Panc1 (cell line): ENCODE measurements around the gene ZFYVE28. TPM values are rescaled to one million over a fixed set of nuclear protein-coding genes. Genes with fewer than 3 reads are reported as not detected.

Source experiments
- ATAC-seq: fragments of 200-7000 bp; cut with Tn5 transposase; 2 replicates; pipeline ENCODE4 v1.9.1; 2020; ENCODE audit warnings: mild to moderate bottlenecking, moderate library complexity
- BruUV-seq: library from RNA; stranded (reverse); fragments of 400-500 nt; replicated peaks from 2 replicates; lab custom pipeline; 2021; lab: Mats Ljungman, UMichigan
- CTCF ChIA-PET: fragments of 300-600 bp; sonication (Branson Sonifier 250); formaldehyde crosslinking; loops from one replicate; lab custom pipeline; 2022; ENCODE audit warnings: antibody characterized with exemption; lab: Charles Lee
- POLR2A ChIA-PET: fragments of 300-600 bp; sonication (Branson Sonifier 250); formaldehyde crosslinking; loops from one replicate; lab custom pipeline; 2022; ENCODE audit warnings: antibody characterized with exemption; lab: Charles Lee
- DNase-seq: peaks from one replicate; pipeline ENCODE4 v3.0.0-alpha.2; 2010; ENCODE audit warnings: low read depth, low spot score
- H3K27ac ChIP-seq: 2 replicates; pipeline ENCODE4 v1.5.1; 2011; ENCODE audit warnings: mild to moderate bottlenecking, low read length, inconsistent platforms
- H3K27me3 ChIP-seq: fragments of 200-500 bp; sonication (Bioruptor generic); 2 replicates; pipeline ENCODE4 v1.6.0; 2014; ENCODE audit warnings: low read length, inconsistent platforms; ENCODE audit not compliant: control insufficient read depth, insufficient read depth
- H3K36me3 ChIP-seq: fragments of 200-500 bp; sonication (Bioruptor generic); 2 replicates; pipeline ENCODE4 v1.5.1; 2014; ENCODE audit warnings: inconsistent platforms, mild to moderate bottlenecking, low read length, moderate library complexity; ENCODE audit not compliant: control insufficient read depth, insufficient read depth
- H3K4me1 ChIP-seq: 2 replicates; pipeline ENCODE4 v1.5.1; 2011; ENCODE audit warnings: inconsistent platforms, mild to moderate bottlenecking, low read length, moderate library complexity; ENCODE audit not compliant: control insufficient read depth, insufficient read depth
- H3K4me3 ChIP-seq, 2 experiments: 2 replicates each; pipeline ENCODE4 v1.5.1; 2011 to 2012; ENCODE audit warnings: low read depth in 2 of 2, low read length in 2 of 2, mild to moderate bottlenecking in 2 of 2, inconsistent platforms in 1 of 2, moderate library complexity in 1 of 2
- H3K9me3 ChIP-seq: fragments of 200-500 bp; sonication (Bioruptor generic); 2 replicates; pipeline ENCODE4 v1.5.1; 2014; ENCODE audit warnings: low read depth, mild to moderate bottlenecking, inconsistent platforms, low read length, moderate library complexity; ENCODE audit not compliant: control insufficient read depth, insufficient read depth
- CTCF ChIP-seq: fragments of 450-650 bp; IDR thresholded peaks from 2 replicates; pipeline ENCODE4 v1.5.1; 2017; ENCODE audit warnings: mild to moderate bottlenecking
- POLR2AphosphoS5 ChIP-seq: IDR thresholded peaks from 2 replicates; pipeline ENCODE4 v1.6.1; 2012; ENCODE audit warnings: mild to moderate bottlenecking, low read depth, low read length, moderate library complexity
- REST ChIP-seq, 2 experiments: IDR thresholded peaks; 2 replicates each; pipeline ENCODE4 v1.6.1; 2011 to 2012; ENCODE audit warnings: low read depth in 2 of 2, control low read depth in 1 of 2, low read length in 1 of 2, mild to moderate bottlenecking in 1 of 2, moderate library complexity in 1 of 2; ENCODE audit not compliant: insufficient read depth in 1 of 2
- SIN3A ChIP-seq: IDR thresholded peaks from 2 replicates; pipeline ENCODE4 v1.6.1; 2012; ENCODE audit warnings: low read depth, mild to moderate bottlenecking, low read length, moderate library complexity, borderline replicate concordance; ENCODE audit not compliant: insufficient read depth
- TCF7L2 ChIP-seq: IDR thresholded peaks from 2 replicates; pipeline ENCODE4 v1.6.1; 2011; ENCODE audit warnings: mild to moderate bottlenecking, low read depth, low read length, inconsistent platforms
- in situ Hi-C: cut with HindIII; loops from 2 replicates; pipeline ENCODE4 v1.10.0; 2016; ENCODE audit warnings: low sequenced_read_pairs, low pct_unique_long_range_greater_than_20kb
- intact Hi-C: fragments of 100-400 bp; cut with micrococcal nuclease; formaldehyde crosslinking; loops from one replicate; pipeline ENCODE4 v1.10.0; 2022; ENCODE audit not compliant: unreplicated experiment
- total RNA-seq: library from RNA; stranded (reverse); gene quantifications from one replicate; pipeline ENCODE4 v1.2.1, GENCODE V29; 2021; ENCODE audit not compliant: unreplicated experiment

ZFYVE28 gene
- total RNA-seq, 1 experiment from 2014 or later = 11.9 TPM

GRCh38 chr4:2352729-2353221, 65.7 kb downstream of the ZFYVE28 start:
- H3K4me3 ChIP-seq = no peak overlapping the region
- H3K27ac ChIP-seq = no peak overlapping the region
- BruUV-seq = no TSS peak
- no peaks in the 10 kb centered on the region for H3K36me3 ChIP-seq
- no peak for DNase-seq
- H3K9me3 ChIP-seq = no peaks in the 10 kb centered on the region
- in situ Hi-C loops (no loop called here), intact Hi-C loops (no loop called here)
- POLR2A ChIA-PET = no interaction called here
- H3K4me1 ChIP-seq = no peaks in the 10 kb centered on the region
- CTCF ChIA-PET = no interaction called here
- H3K27me3 ChIP-seq = no peaks in the 10 kb centered on the region
- 0 out of 2 replicates have a peak, but pooled peaks have one; percentile 29 for ATAC-seq
- TF ChIP-seq REST (IDR thresholded peaks at IDR 0.05; ENCODE audit: insufficient read depth in 1 of 2, low read depth in 2 of 2, low read length in 1 of 2) = no peak
- TF ChIP-seq CTCF = no peak
- TF ChIP-seq POLR2AphosphoS5 = no peak
- TF ChIP-seq SIN3A = no peak

GRCh38 chr4:2352171-2352570, 66.3 kb downstream of the ZFYVE28 start:
- Histone ChIP-seq H3K36me3 (no peaks in the 10 kb centered on the region), H3K4me1 (peaks cover 2% of the 10 kb centered on the region; the same call in 1 of the 2 replicates), H3K4me3 (no peak overlapping the region), H3K27me3 (no peaks in the 10 kb centered on the region), H3K27ac (no peak overlapping the region), H3K9me3 (no peaks in the 10 kb centered on the region)
- TF ChIP-seq REST (IDR thresholded peaks at IDR 0.05; ENCODE audit: insufficient read depth in 1 of 2, low read depth in 2 of 2, low read length in 1 of 2) (no peak), SIN3A (no peak), CTCF (no peak), POLR2AphosphoS5 (no peak), TCF7L2 (no peak)
- intact Hi-C loops (no loop called here), in situ Hi-C loops (no loop called here)
- ChIA-PET POLR2A (no interaction called here), CTCF (no interaction called here)
- no peak for DNase-seq
- ATAC-seq = no peak
- BruUV-seq = no TSS peak
